LNCaP clone FGC (cell line): ENCODE measurements around the gene RPL36AL.
"Not testable (repeated sequence)": the region's sequence is repeated elsewhere in the genome, so short reads cannot be mapped to it uniquely, and the experiment has no call there.

Source experiments
- DNase-seq: peaks from one replicate; pipeline ENCODE4 v3.0.0-alpha.2; 2011; ENCODE audit warnings: low read depth
- H3K4me3 ChIP-seq: 2 replicates; pipeline ENCODE4 v1.5.1; 2011; ENCODE audit warnings: mild to moderate bottlenecking, low read depth, low read length, control low read depth
- CTCF ChIP-seq: IDR thresholded peaks from 2 replicates; pipeline ENCODE4 v1.5.1; 2012; ENCODE audit warnings: mild to moderate bottlenecking; ENCODE audit not compliant: control insufficient read depth, insufficient read depth; ENCODE audit errors: extremely low read depth

RPL36AL gene

GRCh38 chr14:49623941-49624839 is 3.8 kb upstream of the RPL36AL start:
- H3K4me3 ChIP-seq: no peak overlapping the region
- TF ChIP-seq CTCF: no peak
- no peak for DNase-seq

GRCh38 chr14:49623387-49623786 is 3.0 kb upstream of the RPL36AL start:
- no peak overlapping the region for H3K4me3 ChIP-seq
- DNase-seq: no peak
- no peak for TF ChIP-seq CTCF

GRCh38 chr14:49622022-49622607 is 1.7 kb upstream of the RPL36AL start:
- DNase-seq: no peak
- TF ChIP-seq CTCF: no peak

GRCh38 chr14:49621114-49621881 is 872 bp upstream of the RPL36AL start:
- no peak for DNase-seq
- no peak for TF ChIP-seq CTCF
- H3K4me3 ChIP-seq: peak overlapping the region; percentile 77

More at GRCh38 chr14:49622022-49622607, 1.7 kb upstream of the RPL36AL start:
- H3K4me3 ChIP-seq: peak overlapping the region; percentile 77

GRCh38 chr14:49619730-49620129 is 696 bp downstream of the RPL36AL start:
- H3K4me3 ChIP-seq: peak overlapping the region; percentile 77
- DNase-seq: no peak
- no peak for TF ChIP-seq CTCF

- not testable (repeated sequence) for DNase-seq
Measured at GRCh38 chr14:49619273-49619672, 1.2 kb downstream of the RPL36AL start.

More at GRCh38 chr14:49619273-49619672, 1.2 kb downstream of the RPL36AL start:
- H3K4me3 ChIP-seq: peak overlapping the region; percentile 77
